H9 (cell line): ENCODE measurements around the gene COMT. TPM values are rescaled to one million over a fixed set of nuclear protein-coding genes. Genes with fewer than 3 reads are reported as not detected.
A peak's percentile ranks its signal among the peaks of the same experiment; 100 is the strongest.
"Not testable (repeated sequence)": the region's sequence is repeated elsewhere in the genome, so short reads cannot be mapped to it uniquely, and the experiment has no call there.

Experiments used
- DNase-seq: peaks from one replicate; pipeline ENCODE4 v3.0.0-alpha.2; 2017
- H2AFZ ChIP-seq: one replicate; pipeline ENCODE4 v1.6.1; 2013; ENCODE audit warnings: mild to moderate bottlenecking, low read length, control low read depth, moderate library complexity
- H2AK5ac ChIP-seq: 2 replicates; pipeline ENCODE4 v1.6.1; 2013; ENCODE audit warnings: low read length, control low read depth, mixed read lengths; ENCODE audit not compliant: insufficient read length
- H2BK120ac ChIP-seq: one replicate; pipeline ENCODE4 v1.6.1; 2013; ENCODE audit warnings: low read depth, mild to moderate bottlenecking, low read length, control low read depth, inconsistent platforms; ENCODE audit not compliant: poor library complexity, severe bottlenecking
- H2BK12ac ChIP-seq: 2 replicates; pipeline ENCODE4 v1.6.1; 2013; ENCODE audit warnings: low read length, control low read depth, mixed read lengths, low read depth; ENCODE audit not compliant: insufficient read length
- H2BK15ac ChIP-seq: 2 replicates; pipeline ENCODE4 v1.6.1; 2013; ENCODE audit warnings: low read depth, low read length, control low read depth
- H2BK20ac ChIP-seq: one replicate; pipeline ENCODE4 v1.6.1; 2013; ENCODE audit warnings: low read depth, mild to moderate bottlenecking, low read length, control low read depth, inconsistent platforms; ENCODE audit not compliant: poor library complexity, severe bottlenecking
- H2BK5ac ChIP-seq: 2 replicates; pipeline ENCODE4 v1.6.1; 2013; ENCODE audit warnings: low read length, control low read depth, mixed read lengths; ENCODE audit not compliant: insufficient read length
- H3K14ac ChIP-seq: 2 replicates; pipeline ENCODE4 v1.6.1; 2013; ENCODE audit warnings: low read length, control low read depth; ENCODE audit not compliant: insufficient read depth
- H3K18ac ChIP-seq: 2 replicates; pipeline ENCODE4 v1.6.1; 2013; ENCODE audit warnings: low read depth, mild to moderate bottlenecking, mixed read lengths, low read length, control low read depth; ENCODE audit not compliant: insufficient read length
- H3K23ac ChIP-seq: 2 replicates; pipeline ENCODE4 v1.6.1; 2013; ENCODE audit warnings: low read length, control low read depth, mixed read lengths, low read depth; ENCODE audit not compliant: insufficient read length
- H3K23me2 ChIP-seq: 2 replicates; pipeline ENCODE4 v1.6.1; 2013; ENCODE audit warnings: low read depth, mild to moderate bottlenecking, mixed read lengths, low read length, control low read depth; ENCODE audit not compliant: insufficient read length, poor library complexity, severe bottlenecking
- H3K27ac ChIP-seq: 2 replicates; pipeline ENCODE4 v1.5.1; 2013; ENCODE audit warnings: low read length, control low read depth, mixed read lengths, low read depth; ENCODE audit not compliant: insufficient read length
- H3K27me3 ChIP-seq: 2 replicates; pipeline ENCODE4 v1.6.1; 2013; ENCODE audit warnings: low read length, control low read depth, inconsistent platforms; ENCODE audit not compliant: insufficient read depth
- H3K4ac ChIP-seq: 2 replicates; pipeline ENCODE4 v1.6.1; 2013; ENCODE audit warnings: low read depth, mild to moderate bottlenecking, control low read depth, inconsistent platforms, low read length, moderate library complexity
- H3K4me1 ChIP-seq: 2 replicates; pipeline ENCODE4 v1.6.1; 2013; ENCODE audit warnings: low read length, control low read depth, inconsistent platforms; ENCODE audit not compliant: insufficient read depth
- H3K4me2 ChIP-seq: 2 replicates; pipeline ENCODE4 v1.6.1; 2013; ENCODE audit warnings: low read length, control low read depth, mixed read lengths; ENCODE audit not compliant: insufficient read length, insufficient read depth
- H3K56ac ChIP-seq: 2 replicates; pipeline ENCODE4 v1.6.1; 2013; ENCODE audit warnings: low read depth, mild to moderate bottlenecking, mixed read lengths, low read length, control low read depth; ENCODE audit not compliant: insufficient read length
- H3K79me1 ChIP-seq: 2 replicates; pipeline ENCODE4 v1.6.1; 2013; ENCODE audit warnings: low read depth, mild to moderate bottlenecking, moderate library complexity, low read length, control low read depth, inconsistent platforms; ENCODE audit not compliant: insufficient read depth, poor library complexity, severe bottlenecking
- H3K79me2 ChIP-seq: 2 replicates; pipeline ENCODE4 v1.6.1; 2013; ENCODE audit warnings: low read length, control low read depth, inconsistent platforms; ENCODE audit not compliant: insufficient read depth
- H3K9ac ChIP-seq: 2 replicates; pipeline ENCODE4 v1.6.1; 2013; ENCODE audit warnings: low read length, control low read depth, mixed read lengths; ENCODE audit not compliant: insufficient read length; ENCODE audit errors: extremely low read depth
- H3K9me3 ChIP-seq: one replicate; pipeline ENCODE4 v1.6.1; 2013; ENCODE audit warnings: low read depth, low read length, inconsistent platforms; ENCODE audit not compliant: control insufficient read depth
- H3T11ph ChIP-seq: one replicate; pipeline ENCODE4 v1.6.1; 2013; ENCODE audit warnings: mild to moderate bottlenecking, low read length, control low read depth, inconsistent platforms
- H4K20me1 ChIP-seq: one replicate; pipeline ENCODE4 v1.6.1; 2013; ENCODE audit not compliant: control insufficient read depth, insufficient read length, insufficient read depth
- H4K5ac ChIP-seq: 2 replicates; pipeline ENCODE4 v1.6.1; 2013; ENCODE audit warnings: low read depth, mild to moderate bottlenecking, mixed read lengths, low read length, control low read depth; ENCODE audit not compliant: insufficient read length
- H4K8ac ChIP-seq: replicated peaks from 2 replicates; pipeline ENCODE4 v1.6.1; 2013; ENCODE audit warnings: low read length, control low read depth, mixed read lengths, low read depth; ENCODE audit not compliant: insufficient read length
- H4K91ac ChIP-seq: 2 replicates; pipeline ENCODE4 v1.6.1; 2013; ENCODE audit warnings: low read depth, mild to moderate bottlenecking, moderate library complexity, mixed read lengths, low read length, control low read depth; ENCODE audit not compliant: insufficient read length
- H3K27ac Mint-ChIP-seq, 3 experiments: 2 replicates in 2 of 3; 3 replicates in 1 of 3; pipeline ENCODE4 v1.8.0; 2020 to 2021; ENCODE audit warnings: mixed read lengths in 3 of 3, mild to moderate bottlenecking in 1 of 3, moderate library complexity in 1 of 3
- H3K27me3 Mint-ChIP-seq: 2 replicates; pipeline ENCODE4 v1.8.0; 2021; ENCODE audit warnings: low read depth, mild to moderate bottlenecking, moderate library complexity, mixed read lengths
- H3K36me3 Mint-ChIP-seq, 3 experiments: 2 replicates in 2 of 3; 3 replicates in 1 of 3; pipeline ENCODE4 v1.8.0; 2020 to 2021; ENCODE audit warnings: low read depth in 3 of 3, mixed read lengths in 3 of 3; ENCODE audit not compliant: insufficient read depth in 1 of 3
- H3K4me1 Mint-ChIP-seq, 2 experiments: 2 replicates each; pipeline ENCODE4 v1.8.0; 2020; ENCODE audit warnings: mixed read lengths in 2 of 2
- H3K4me3 Mint-ChIP-seq, 2 experiments: 2 replicates in 1 of 2; 3 replicates in 1 of 2; pipeline ENCODE4 v1.8.0; 2020 to 2021; ENCODE audit warnings: mild to moderate bottlenecking in 2 of 2, mixed read lengths in 2 of 2, moderate library complexity in 1 of 2
- H3K9me3 Mint-ChIP-seq, 2 experiments: 2 replicates in 1 of 2; 3 replicates in 1 of 2; pipeline ENCODE4 v1.8.0; 2020; ENCODE audit warnings: mild to moderate bottlenecking in 2 of 2, mixed read lengths in 2 of 2, moderate library complexity in 1 of 2
- CTCF ChIP-seq: fragments of 200-600 bp; sonication (generic); conservative IDR thresholded peaks from 3 replicates; pipeline ENCODE4 v1.8.0; 2021; ENCODE audit warnings: antibody characterized with exemption, mild to moderate bottlenecking
- WGBS: extraction: QIAGEN DNeasy Blood & Tissue Kit; methylation state at CpG from one replicate; pipeline ENCODE4 v1.1.7; 2013; ENCODE audit warnings: missing lambda C conversion rate, low lambda C conversion rate, mixed read lengths; ENCODE audit not compliant: insufficient read length; ENCODE audit errors: extremely low coverage; 5-methylcytosine and 5-hydroxymethylcytosine counted together
- total RNA-seq: library from RNA; stranded (reverse); gene quantifications from 2 replicates; pipeline ENCODE4 v1.2.1, GENCODE V29; 2021

Gene COMT
- total RNA-seq, 1 experiment from 2014 or later = 42.2 TPM

GRCh38 chr22:19923914-19924513, 17.6 kb upstream of the COMT start:
- Histone ChIP-seq H2AK5ac (no peak overlapping the region), H3K27me3 (no peaks in the 10 kb centered on the region; the same call in 1 of the 2 replicates), H3K9ac (no peak overlapping the region), H3K23ac (no peak overlapping the region), H3K4me1 (no peaks in the 10 kb centered on the region), H3K79me2 (no peaks in the 10 kb centered on the region), H3K23me2 (no peaks in the 10 kb centered on the region), H3K18ac (no peak overlapping the region), H2BK20ac (no peak overlapping the region), H3K4me2 (no peak overlapping the region), H2BK120ac (no peak overlapping the region), H4K5ac (no peak overlapping the region), H3K56ac (no peak overlapping the region), H3K4ac (no peak overlapping the region), H4K8ac (no peak overlapping the region), H3K9me3 (no peaks in the 10 kb centered on the region), H3K27ac (no peak overlapping the region), H3K79me1 (no peaks in the 10 kb centered on the region), H3T11ph (no peak overlapping the region), H4K91ac (no peak overlapping the region), H2BK5ac (no peak overlapping the region), H3K14ac (no peak overlapping the region), H4K20me1 (no peaks in the 10 kb centered on the region), H2BK12ac (no peak overlapping the region), H2AFZ (no peak overlapping the region), H2BK15ac (no peak overlapping the region)
- peak overlapping the region in 1 of 3 experiments; percentile 7; a peak in 1 of 7 replicates for H3K27ac Mint-ChIP-seq
- peaks cover 0 to 2% of the 10 kb centered on the region in 2 experiments; a peak in 2 of 4 replicates for H3K4me1 Mint-ChIP-seq
- TF ChIP-seq CTCF = no peak
- H3K4me3 Mint-ChIP-seq = no peak overlapping the region
- H3K36me3 Mint-ChIP-seq = no peaks in the 10 kb centered on the region
- no CpG with 5 or more reads among the region's 12 CpGs for WGBS
- no peak for DNase-seq
- H3K27me3 Mint-ChIP-seq = no peaks in the 10 kb centered on the region
- H3K9me3 Mint-ChIP-seq = no peaks in the 10 kb centered on the region

- H2BK20ac ChIP-seq, H4K8ac ChIP-seq, DNase-seq, H3K4me1 ChIP-seq, H3K23ac ChIP-seq, H3K9me3 Mint-ChIP-seq, H3K27ac ChIP-seq, H3K79me1 ChIP-seq, H3K27ac Mint-ChIP-seq, H3K27me3 ChIP-seq, H3K4me1 Mint-ChIP-seq, H3K4me3 Mint-ChIP-seq, H2AFZ ChIP-seq, H3K9ac ChIP-seq, H3K56ac ChIP-seq, H3K4me2 ChIP-seq, H3K4ac ChIP-seq, H4K20me1 ChIP-seq, H3T11ph ChIP-seq, H4K5ac ChIP-seq, H3K18ac ChIP-seq, H2AK5ac ChIP-seq, H2BK5ac ChIP-seq, H3K79me2 ChIP-seq, H3K27me3 Mint-ChIP-seq, H2BK12ac ChIP-seq, H3K14ac ChIP-seq, H3K9me3 ChIP-seq, H3K23me2 ChIP-seq, H2BK120ac ChIP-seq, H3K36me3 Mint-ChIP-seq, H2BK15ac ChIP-seq, H4K91ac ChIP-seq: not testable (repeated sequence)
- WGBS = no CpG with 5 or more reads among the region's 11 CpGs
Observed at GRCh38 chr22:19926028-19926427, 15.5 kb upstream of the COMT start.
